Astrocyte of the cerebellum (primary cell): Measurements from ENCODE around the gene ZFR2.

Experiments
- DNase-seq: peaks from one replicate; pipeline ENCODE4 v3.0.0-alpha.2; 2011; ENCODE audit warnings: low read depth
- H3K4me3 ChIP-seq: 2 replicates; pipeline ENCODE4 v1.5.1; 2011; ENCODE audit warnings: mild to moderate bottlenecking, low read depth, low read length, moderate library complexity
- CTCF ChIP-seq: IDR thresholded peaks from 2 replicates; pipeline ENCODE4 v1.5.1; 2012; ENCODE audit warnings: low read length, low read depth, moderate library complexity, mild to moderate bottlenecking; ENCODE audit errors: missing control alignments
- in situ Hi-C: cut with HindIII; loops from 2 replicates; pipeline ENCODE4 v1.10.0; 2017; ENCODE audit warnings: low sequenced_read_pairs

Gene ZFR2

GRCh38 chr19:3868770-3869456 lies at the start of gene ZFR2:
TSS of gene ZFR2 (minus strand) at chr19:3869038. CDS start at chr19:3869017, 21 bp downstream.
- in situ Hi-C loops, result loop anchor here (5.0 kb wide), 1 partner anchor 37 kb away; no protein-coding TSS in a partner anchor
- no peak within 1 kb of the TSS for H3K4me3 ChIP-seq
- no peak for DNase-seq

GRCh38 chr19:3916033-3916432 lies 47.2 kb upstream of the ZFR2 start:
- in situ Hi-C loops, result no loop called here
- TF ChIP-seq CTCF, result no peak
- DNase-seq, result no peak
- no peak overlapping the region for H3K4me3 ChIP-seq

More at GRCh38 chr19:3868770-3869456, at the start of gene ZFR2:
- no peak for TF ChIP-seq CTCF

GRCh38 chr19:3914199-3914598 lies 45.4 kb upstream of the ZFR2 start:
- no peak for TF ChIP-seq CTCF
- no peak for DNase-seq
- in situ Hi-C loops, result no loop called here
- H3K4me3 ChIP-seq, result no peak overlapping the region

- H3K4me3 ChIP-seq, result no peak overlapping the region
- no peak for TF ChIP-seq CTCF
- no peak for DNase-seq
- in situ Hi-C loops, result no loop called here
Observed at GRCh38 chr19:3910105-3910504, 41.3 kb upstream of the ZFR2 start.

GRCh38 chr19:3908266-3909054 lies 39.6 kb upstream of the ZFR2 start:
- DNase-seq, result no peak
- no peak overlapping the region for H3K4me3 ChIP-seq
- in situ Hi-C loops, result no loop called here
- TF ChIP-seq CTCF, result no peak

- TF ChIP-seq CTCF, result no peak
- no peak overlapping the region for H3K4me3 ChIP-seq
- in situ Hi-C loops, result no loop called here
- DNase-seq, result no peak
Observed at GRCh38 chr19:3907626-3908265, 38.9 kb upstream of the ZFR2 start.
